ENCODE results near the gene CCL20.
A peak's percentile ranks its signal among the peaks of the same experiment; 100 is the strongest.

Gene CCL20

GRCh38 chr2:227853765-227854271 is 40.2 kb downstream of the CCL20 start:
- no peak for TF ChIP-seq CTCF (conservative IDR thresholded peaks at IDR 0.05)
- no peak for TF ChIP-seq ZFX (IDR thresholded peaks at IDR 0.05)
- no peak overlapping the region for H3K27ac ChIP-seq

GRCh38 chr2:227855440-227855839 is 41.8 kb downstream of the CCL20 start:
- TF ChIP-seq CTCF (conservative IDR thresholded peaks at IDR 0.05) (no peak), ZFX (IDR thresholded peaks at IDR 0.05) (no peak)
- H3K27ac ChIP-seq, result no peak overlapping the region

GRCh38 chr2:227856697-227857096 is 43.1 kb downstream of the CCL20 start:
- H3K27ac ChIP-seq, result no peak overlapping the region
- TF ChIP-seq CTCF (conservative IDR thresholded peaks at IDR 0.05) (no peak), ZFX (IDR thresholded peaks at IDR 0.05) (no peak)

- no peak overlapping the region for H3K27ac ChIP-seq
Measured at GRCh38 chr2:227860221-227860641, 46.6 kb downstream of the CCL20 start.

GRCh38 chr2:227861011-227861410 is 47.4 kb downstream of the CCL20 start:
- TF ChIP-seq CTCF (conservative IDR thresholded peaks at IDR 0.05), result no peak
- TF ChIP-seq ZFX (IDR thresholded peaks at IDR 0.05), result no peak
- no peak overlapping the region for H3K27ac ChIP-seq

More at GRCh38 chr2:227860221-227860641, 46.6 kb downstream of the CCL20 start:
- TF ChIP-seq CTCF (conservative IDR thresholded peaks at IDR 0.05), result no peak
- no peak for TF ChIP-seq ZFX (IDR thresholded peaks at IDR 0.05)

GRCh38 chr2:227862227-227862740 is 48.6 kb downstream of the CCL20 start:
- peak; percentile 83 for TF ChIP-seq CTCF (conservative IDR thresholded peaks at IDR 0.05)
- TF ChIP-seq ZFX (IDR thresholded peaks at IDR 0.05), result no peak
- H3K27ac ChIP-seq, result no peak overlapping the region

- TF ChIP-seq ZFX (IDR thresholded peaks at IDR 0.05), result no peak
- TF ChIP-seq CTCF (conservative IDR thresholded peaks at IDR 0.05), result no peak
- H3K27ac ChIP-seq, result no peak overlapping the region
Measured at GRCh38 chr2:227862741-227863588, 49.3 kb downstream of the CCL20 start.

Data from C4-2B (cell line).